Esophagus squamous epithelium (tissue), 4 donors: ENCODE measurements around the gene VARS1.
"Not testable (repeated sequence)": the region's sequence is repeated elsewhere in the genome, so short reads cannot be mapped to it uniquely, and the experiment has no call there.

Source experiments
- POLR2A ChIP-seq, 4 donors: fragments of 450-650 bp; IDR thresholded peaks; one replicate each; pipeline ENCODE4 v1.6.1; 2017; ENCODE audit warnings: antibody characterized with exemption in 4 of 4, mild to moderate bottlenecking in 4 of 4, moderate library complexity in 3 of 4
- TF ChIP-seq, protein P1 (sequence below), 6 experiments: fragments of 450-650 bp in 4 of 6; fragments of 200-600 bp in 2 of 6; sonication (generic) in 2 of 6; IDR thresholded peaks; one replicate each; pipeline ENCODE4 v1.5.1; 2016 to 2019; ENCODE audit warnings: antibody characterized with exemption in 6 of 6, mild to moderate bottlenecking in 4 of 6, moderate library complexity in 4 of 6

DNA sequence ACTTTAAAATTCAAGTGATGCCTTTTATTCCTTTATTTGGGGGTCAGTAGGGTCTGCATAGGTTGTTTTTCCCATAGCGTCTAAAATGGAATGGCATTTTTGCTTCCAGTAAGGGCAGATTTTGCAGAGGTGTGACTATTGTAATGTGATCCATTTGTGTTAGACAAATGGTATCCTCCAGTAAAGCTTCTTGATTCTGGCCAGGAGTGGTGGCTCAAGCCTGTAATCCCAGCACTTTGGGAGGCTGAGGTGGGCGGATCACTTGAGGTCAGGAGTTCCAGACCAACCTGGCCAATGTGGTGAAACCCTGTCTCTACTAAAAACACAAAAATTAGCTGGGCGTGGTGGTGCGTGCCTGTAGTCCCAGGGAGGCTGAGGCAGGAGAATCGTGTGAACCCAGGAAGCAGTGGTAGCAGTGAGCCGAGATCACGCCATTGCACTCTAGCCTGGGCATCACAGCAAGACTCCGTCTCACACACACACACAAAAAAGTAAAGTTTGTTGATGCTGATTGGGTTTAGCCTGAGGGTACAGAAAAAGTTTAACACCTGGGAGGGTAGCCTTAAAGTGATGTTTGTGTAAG, 22.5 kb upstream of the VARS1 start:
- TF ChIP-seq, protein P1, sequence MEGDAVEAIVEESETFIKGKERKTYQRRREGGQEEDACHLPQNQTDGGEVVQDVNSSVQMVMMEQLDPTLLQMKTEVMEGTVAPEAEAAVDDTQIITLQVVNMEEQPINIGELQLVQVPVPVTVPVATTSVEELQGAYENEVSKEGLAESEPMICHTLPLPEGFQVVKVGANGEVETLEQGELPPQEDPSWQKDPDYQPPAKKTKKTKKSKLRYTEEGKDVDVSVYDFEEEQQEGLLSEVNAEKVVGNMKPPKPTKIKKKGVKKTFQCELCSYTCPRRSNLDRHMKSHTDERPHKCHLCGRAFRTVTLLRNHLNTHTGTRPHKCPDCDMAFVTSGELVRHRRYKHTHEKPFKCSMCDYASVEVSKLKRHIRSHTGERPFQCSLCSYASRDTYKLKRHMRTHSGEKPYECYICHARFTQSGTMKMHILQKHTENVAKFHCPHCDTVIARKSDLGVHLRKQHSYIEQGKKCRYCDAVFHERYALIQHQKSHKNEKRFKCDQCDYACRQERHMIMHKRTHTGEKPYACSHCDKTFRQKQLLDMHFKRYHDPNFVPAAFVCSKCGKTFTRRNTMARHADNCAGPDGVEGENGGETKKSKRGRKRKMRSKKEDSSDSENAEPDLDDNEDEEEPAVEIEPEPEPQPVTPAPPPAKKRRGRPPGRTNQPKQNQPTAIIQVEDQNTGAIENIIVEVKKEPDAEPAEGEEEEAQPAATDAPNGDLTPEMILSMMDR (IDR thresholded peaks at IDR 0.05) = not testable (repeated sequence)
- TF ChIP-seq POLR2A (IDR thresholded peaks at IDR 0.05) = not testable (repeated sequence)
